Measurements from ENCODE around the gene GPR108.

GPR108 gene

DNA sequence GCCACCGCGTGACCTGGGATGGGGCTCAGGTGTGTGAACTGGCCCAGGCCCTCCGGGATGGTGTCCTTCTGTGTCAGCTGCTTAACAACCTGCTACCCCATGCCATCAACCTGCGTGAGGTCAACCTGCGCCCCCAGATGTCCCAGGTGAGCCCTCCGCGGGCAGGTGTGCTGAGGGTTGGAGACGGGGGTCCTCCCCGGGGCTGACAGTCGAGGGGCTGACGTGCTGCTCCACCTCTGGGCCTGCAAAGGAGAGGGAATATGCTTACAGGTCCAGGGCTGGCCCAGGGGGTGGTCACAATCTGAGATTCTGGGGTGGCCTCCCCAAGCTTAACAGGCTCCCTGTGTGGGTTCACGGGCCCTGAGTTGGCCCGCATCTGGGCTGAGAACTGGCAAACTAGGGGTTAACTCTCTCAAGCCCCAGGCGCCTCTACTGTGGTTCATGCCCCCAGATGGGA, 35.5 kb upstream of the GPR108 start:
- POLR2A ChIA-PET, result no interaction called here
- no peaks in the 10 kb centered on the region for H3K36me3 ChIP-seq (ENCODE audit: control insufficient read depth in 2 of 2, insufficient read depth in 1 of 2, low read length in 2 of 2)
- H3K27ac ChIP-seq (ENCODE audit: extremely low read depth, low read depth, low read length), result no peak overlapping the region
- H3K9me3 ChIP-seq (ENCODE audit: control insufficient read depth, insufficient read depth, low read depth, low read length), result no peaks in the 10 kb centered on the region
- H3K4me1 ChIP-seq (ENCODE audit: control insufficient read depth, insufficient read depth, low read length), result no peaks in the 10 kb centered on the region
- TF ChIP-seq, protein P1, sequence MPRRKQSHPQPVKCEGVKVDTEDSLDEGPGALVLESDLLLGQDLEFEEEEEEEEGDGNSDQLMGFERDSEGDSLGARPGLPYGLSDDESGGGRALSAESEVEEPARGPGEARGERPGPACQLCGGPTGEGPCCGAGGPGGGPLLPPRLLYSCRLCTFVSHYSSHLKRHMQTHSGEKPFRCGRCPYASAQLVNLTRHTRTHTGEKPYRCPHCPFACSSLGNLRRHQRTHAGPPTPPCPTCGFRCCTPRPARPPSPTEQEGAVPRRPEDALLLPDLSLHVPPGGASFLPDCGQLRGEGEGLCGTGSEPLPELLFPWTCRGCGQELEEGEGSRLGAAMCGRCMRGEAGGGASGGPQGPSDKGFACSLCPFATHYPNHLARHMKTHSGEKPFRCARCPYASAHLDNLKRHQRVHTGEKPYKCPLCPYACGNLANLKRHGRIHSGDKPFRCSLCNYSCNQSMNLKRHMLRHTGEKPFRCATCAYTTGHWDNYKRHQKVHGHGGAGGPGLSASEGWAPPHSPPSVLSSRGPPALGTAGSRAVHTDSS (tag by site-specific recombination; IDR thresholded peaks at IDR 0.05), result no peak
- no peak for TF ChIP-seq ZNF416 (tag by site-specific recombination; IDR thresholded peaks at IDR 0.05)
- TF ChIP-seq ZBTB1 (tag by site-specific recombination; IDR thresholded peaks at IDR 0.05), result no peak
- TF ChIP-seq ZNF670 (tag by site-specific recombination; IDR thresholded peaks at IDR 0.05; ENCODE audit: low read depth), result no peak
- no peak for TF ChIP-seq ZNF211 (tag by site-specific recombination; IDR thresholded peaks at IDR 0.05; ENCODE audit: low read depth)
- TF ChIP-seq RBAK (tag by site-specific recombination; IDR thresholded peaks at IDR 0.05), result no peak
- TF ChIP-seq ZNF777 (tag by site-specific recombination; IDR thresholded peaks at IDR 0.05; ENCODE audit: borderline replicate concordance), result no peak
- TF ChIP-seq ZNF645 (tag by site-specific recombination; IDR thresholded peaks at IDR 0.05), result no peak
- no peak overlapping the region for H3K4me3 ChIP-seq (ENCODE audit: low read depth, low read length)
- CTCF ChIA-PET, result interaction anchor here (0.6 to 1.8 kb wide), 3 partner anchors 35 to 256 kb away, joined by 3 to 9 read pairs (median 3); partner anchors contain the start of gene GPR108

DNA sequence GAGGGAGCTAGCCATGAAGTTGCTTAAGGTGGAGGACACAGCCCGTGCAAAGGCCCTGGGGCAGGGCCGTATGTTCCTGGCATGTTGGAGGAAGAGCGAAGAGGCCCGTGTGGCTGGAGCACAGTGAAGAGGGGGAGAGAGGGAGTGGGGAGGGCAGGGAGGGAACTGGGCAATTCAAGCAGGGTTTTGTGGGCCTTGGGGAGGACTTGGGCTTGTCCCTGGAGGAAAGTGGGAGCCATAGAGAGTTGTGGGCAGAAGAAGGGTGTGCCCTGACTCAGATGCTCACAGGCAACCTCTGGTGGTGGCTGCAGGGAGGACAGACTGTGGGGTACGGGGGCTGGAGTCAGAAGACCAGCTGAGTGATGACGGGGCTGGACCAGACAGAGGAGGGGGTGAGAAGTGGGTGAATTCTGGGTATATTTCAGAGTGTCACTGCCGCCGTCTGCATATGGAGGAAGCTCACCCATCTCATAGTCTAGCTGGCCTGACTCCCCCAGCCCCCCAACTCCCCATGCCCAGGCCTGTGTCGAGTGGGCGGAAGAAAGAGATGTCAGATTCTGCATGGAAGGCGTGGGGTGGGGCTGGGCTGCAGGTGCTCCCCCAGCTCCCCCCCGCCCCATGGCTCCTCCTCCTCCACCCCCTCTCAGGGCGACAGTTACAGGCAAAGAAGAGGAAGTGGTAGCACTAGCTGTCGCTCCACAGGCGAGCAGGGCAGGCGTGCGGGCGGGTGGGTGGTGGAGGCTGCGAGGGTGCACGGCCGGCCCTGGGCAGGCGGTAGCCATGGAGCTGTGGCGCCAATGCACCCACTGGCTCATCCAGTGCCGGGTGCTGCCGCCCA, 34.9 kb upstream of the GPR108 start, which contains the start of gene VAV1:
VAV1 (plus strand) TSS at position 681 of the 838 bp plus-strand sequence; CDS start at position 781, 100 bp downstream.
- no peaks in the 10 kb centered on the region; the same call in 1 of the 2 replicates for H3K4me1 ChIP-seq (ENCODE audit: control insufficient read depth, insufficient read depth, low read length)
- H3K9me3 ChIP-seq (ENCODE audit: control insufficient read depth, insufficient read depth, low read depth, low read length), result no peaks in the 10 kb centered on the region
- H3K4me3 ChIP-seq (ENCODE audit: low read depth, low read length), result no peak within 1 kb of the TSS
- ChIA-PET CTCF (interaction anchor here (0.6 to 1.8 kb wide), 5 partner anchors 35 to 255 kb away, joined by 3 to 9 read pairs (median 4); partner anchors contain the start of gene GPR108), POLR2A (no interaction called here)
- H3K36me3 ChIP-seq (ENCODE audit: control insufficient read depth in 2 of 2, insufficient read depth in 1 of 2, low read length in 2 of 2), result no peaks in the 10 kb centered on the region
- H3K27ac ChIP-seq (ENCODE audit: extremely low read depth, low read depth, low read length), result no peak within 1 kb of the TSS
- no peak for TF ChIP-seq GLI4 (tag by site-specific recombination; IDR thresholded peaks at IDR 0.05)
- TF ChIP-seq SP2 (tag by site-specific recombination; IDR thresholded peaks at IDR 0.05), result no peak
- no peak for TF ChIP-seq ZNF558 (tag by site-specific recombination; IDR thresholded peaks at IDR 0.05)
- TF ChIP-seq, protein P2, sequence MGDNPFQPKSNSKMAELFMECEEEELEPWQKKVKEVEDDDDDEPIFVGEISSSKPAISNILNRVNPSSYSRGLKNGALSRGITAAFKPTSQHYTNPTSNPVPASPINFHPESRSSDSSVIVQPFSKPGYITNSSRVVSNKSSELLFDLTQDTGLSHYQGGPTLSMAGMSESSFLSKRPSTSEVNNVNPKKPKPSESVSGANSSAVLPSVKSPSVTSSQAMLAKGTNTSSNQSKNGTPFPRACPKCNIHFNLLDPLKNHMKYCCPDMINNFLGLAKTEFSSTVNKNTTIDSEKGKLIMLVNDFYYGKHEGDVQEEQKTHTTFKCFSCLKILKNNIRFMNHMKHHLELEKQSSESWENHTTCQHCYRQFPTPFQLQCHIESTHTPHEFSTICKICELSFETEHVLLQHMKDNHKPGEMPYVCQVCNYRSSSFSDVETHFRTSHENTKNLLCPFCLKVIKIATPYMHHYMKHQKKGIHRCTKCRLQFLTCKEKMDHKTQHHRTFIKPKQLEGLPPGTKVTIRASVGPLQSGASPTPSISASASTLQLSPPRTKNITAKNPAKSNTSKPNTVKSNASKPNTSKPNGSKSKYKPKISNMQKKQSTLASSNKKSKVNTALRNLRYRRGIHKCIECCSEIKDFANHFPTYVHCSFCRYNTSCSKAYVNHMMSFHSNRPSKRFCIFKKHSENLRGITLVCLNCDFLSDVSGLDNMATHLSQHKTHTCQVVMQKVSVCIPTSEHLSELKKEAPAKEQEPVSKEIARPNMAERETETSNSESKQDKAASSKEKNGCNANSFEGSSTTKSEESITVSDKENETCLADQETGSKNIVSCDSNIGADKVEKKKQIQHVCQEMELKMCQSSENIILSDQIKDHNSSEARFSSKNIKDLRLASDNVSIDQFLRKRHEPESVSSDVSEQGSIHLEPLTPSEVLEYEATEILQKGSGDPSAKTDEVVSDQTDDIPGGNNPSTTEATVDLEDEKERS (tag by site-specific recombination; IDR thresholded peaks at IDR 0.05), result peak; percentile 77; the same call in 1 of the 2 replicates
- TF ChIP-seq ZNF561 (tag by site-specific recombination; IDR thresholded peaks at IDR 0.05; ENCODE audit: borderline replicate concordance), result no peak
- TF ChIP-seq FEZF1 (tag by site-specific recombination; IDR thresholded peaks at IDR 0.05), result no peak
- TF ChIP-seq EGR2 (tag by site-specific recombination; IDR thresholded peaks at IDR 0.05; ENCODE audit: low read depth), result peak; percentile 37; the same call in 1 of the 2 replicates
- TF ChIP-seq, protein P3, sequence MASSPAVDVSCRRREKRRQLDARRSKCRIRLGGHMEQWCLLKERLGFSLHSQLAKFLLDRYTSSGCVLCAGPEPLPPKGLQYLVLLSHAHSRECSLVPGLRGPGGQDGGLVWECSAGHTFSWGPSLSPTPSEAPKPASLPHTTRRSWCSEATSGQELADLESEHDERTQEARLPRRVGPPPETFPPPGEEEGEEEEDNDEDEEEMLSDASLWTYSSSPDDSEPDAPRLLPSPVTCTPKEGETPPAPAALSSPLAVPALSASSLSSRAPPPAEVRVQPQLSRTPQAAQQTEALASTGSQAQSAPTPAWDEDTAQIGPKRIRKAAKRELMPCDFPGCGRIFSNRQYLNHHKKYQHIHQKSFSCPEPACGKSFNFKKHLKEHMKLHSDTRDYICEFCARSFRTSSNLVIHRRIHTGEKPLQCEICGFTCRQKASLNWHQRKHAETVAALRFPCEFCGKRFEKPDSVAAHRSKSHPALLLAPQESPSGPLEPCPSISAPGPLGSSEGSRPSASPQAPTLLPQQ (tag by site-specific recombination; IDR thresholded peaks at IDR 0.05), result no peak
- TF ChIP-seq ZNF23 (tag by site-specific recombination; IDR thresholded peaks at IDR 0.05; ENCODE audit: borderline replicate concordance), result no peak
- TF ChIP-seq REPIN1 (tag by site-specific recombination; IDR thresholded peaks at IDR 0.05; ENCODE audit: low read depth), result no peak
- TF ChIP-seq HOXC10 (CRISPR knock-in tag; IDR thresholded peaks at IDR 0.05), result no peak
- no peak for TF ChIP-seq ZNF138 (tag by site-specific recombination; IDR thresholded peaks at IDR 0.05; ENCODE audit: borderline replicate concordance)
- TF ChIP-seq ZNF785 (tag by site-specific recombination; IDR thresholded peaks at IDR 0.05), result no peak
- peak; percentile 57; the same call in 1 of the 2 replicates for TF ChIP-seq ZFHX2 (tag by site-specific recombination; conservative IDR thresholded peaks at IDR 0.05)
- no peak for TF ChIP-seq ZNF202 (tag by site-specific recombination; IDR thresholded peaks at IDR 0.05; ENCODE audit: borderline replicate concordance)
- TF ChIP-seq, protein P4, sequence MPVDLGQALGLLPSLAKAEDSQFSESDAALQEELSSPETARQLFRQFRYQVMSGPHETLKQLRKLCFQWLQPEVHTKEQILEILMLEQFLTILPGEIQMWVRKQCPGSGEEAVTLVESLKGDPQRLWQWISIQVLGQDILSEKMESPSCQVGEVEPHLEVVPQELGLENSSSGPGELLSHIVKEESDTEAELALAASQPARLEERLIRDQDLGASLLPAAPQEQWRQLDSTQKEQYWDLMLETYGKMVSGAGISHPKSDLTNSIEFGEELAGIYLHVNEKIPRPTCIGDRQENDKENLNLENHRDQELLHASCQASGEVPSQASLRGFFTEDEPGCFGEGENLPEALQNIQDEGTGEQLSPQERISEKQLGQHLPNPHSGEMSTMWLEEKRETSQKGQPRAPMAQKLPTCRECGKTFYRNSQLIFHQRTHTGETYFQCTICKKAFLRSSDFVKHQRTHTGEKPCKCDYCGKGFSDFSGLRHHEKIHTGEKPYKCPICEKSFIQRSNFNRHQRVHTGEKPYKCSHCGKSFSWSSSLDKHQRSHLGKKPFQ (tag by site-specific recombination; IDR thresholded peaks at IDR 0.05), result no peak
- TF ChIP-seq ZNF404 (tag by site-specific recombination; IDR thresholded peaks at IDR 0.05), result no peak
- no peak for TF ChIP-seq ZBTB7A (tag by site-specific recombination; IDR thresholded peaks at IDR 0.05; ENCODE audit: low read depth)
- no peak for TF ChIP-seq ZNF777 (tag by site-specific recombination; IDR thresholded peaks at IDR 0.05; ENCODE audit: borderline replicate concordance)

Measured in HEK293 (cell line).